ENCODE results near the gene SOCS3. TPM values are rescaled to one million over a fixed set of nuclear protein-coding genes. Genes with fewer than 3 reads are reported as not detected.

The SOCS3 gene
- total RNA-seq, 1 experiment from 2014 or later = 53.1 TPM

- in situ Hi-C loops (cut with HindIII; ENCODE audit: low pct_unique_long_range_greater_than_20kb, low sequenced_read_pairs) = no loop called here
- intact Hi-C loops (cut with micrococcal nuclease; ENCODE audit: unreplicated experiment) = no loop called here
- Histone ChIP-seq H3K4me3 (ENCODE audit: low read depth in 2 of 2, low read length in 2 of 2) (no peak overlapping the region), H3K9me3 (ENCODE audit: control insufficient read depth, insufficient read depth, low read depth, low read length) (no peaks in the 10 kb centered on the region), H3K36me3 (ENCODE audit: control insufficient read depth, insufficient read depth, low read length) (peaks cover 7% of the 10 kb centered on the region; the same call in 1 of the 2 replicates), H3K4me1 (ENCODE audit: control insufficient read depth, insufficient read depth, low read length) (0 out of 2 replicates have a peak, but pooled peaks cover 1% of the 10 kb centered on the region), H3K27me3 (ENCODE audit: control insufficient read depth, insufficient read depth, low read length) (no peaks in the 10 kb centered on the region), H3K27ac (ENCODE audit: low read length) (no peak overlapping the region)
- DNase-seq (ENCODE audit: low read depth, low spot score) (no peak), ATAC-seq (no peak)
- no peak for TF ChIP-seq CTCF (IDR thresholded peaks at IDR 0.05)
- no peak for TF ChIP-seq SIN3A (IDR thresholded peaks at IDR 0.05; ENCODE audit: borderline replicate concordance, insufficient read depth, low read depth, low read length)
- TF ChIP-seq POLR2AphosphoS5 (IDR thresholded peaks at IDR 0.05; ENCODE audit: low read depth, low read length) = no peak
- TF ChIP-seq REST (IDR thresholded peaks at IDR 0.05; ENCODE audit: insufficient read depth in 1 of 2, low read depth in 2 of 2, low read length in 1 of 2) = no peak
- TF ChIP-seq TCF7L2 (IDR thresholded peaks at IDR 0.05; ENCODE audit: low read depth, low read length) = no peak
- CTCF ChIA-PET = no interaction called here
- POLR2A ChIA-PET = no interaction called here
- BruUV-seq (replicated peaks) = no TSS peak
Observed at GRCh38 chr17:78403822-78404221, 43.9 kb upstream of the SOCS3 start.

- no peak overlapping the region for H3K4me3 ChIP-seq (ENCODE audit: low read depth in 2 of 2, low read length in 2 of 2)
- ATAC-seq = no peak
- H3K27ac ChIP-seq (ENCODE audit: low read length) = no peak overlapping the region
- no peak for DNase-seq (ENCODE audit: low read depth, low spot score)
- no peaks in the 10 kb centered on the region for H3K27me3 ChIP-seq (ENCODE audit: control insufficient read depth, insufficient read depth, low read length)
- ChIA-PET POLR2A (interaction anchor here (0.5 to 0.6 kb wide), 2 partner anchors 20 to 88 kb away, joined by 3 to 10 read pairs; no protein-coding TSS in a partner anchor), CTCF (interaction anchor here (0.6 kb wide), 1 partner anchor 16 kb away, joined by 3 read pairs; no protein-coding TSS in a partner anchor)
- H3K36me3 ChIP-seq (ENCODE audit: control insufficient read depth, insufficient read depth, low read length) = peaks cover 13% of the 10 kb centered on the region
- intact Hi-C loops (cut with micrococcal nuclease; ENCODE audit: unreplicated experiment) (no loop called here), in situ Hi-C loops (cut with HindIII; ENCODE audit: low pct_unique_long_range_greater_than_20kb, low sequenced_read_pairs) (no loop called here)
- TF ChIP-seq TCF7L2 (IDR thresholded peaks at IDR 0.05; ENCODE audit: low read depth, low read length) (no peak), SIN3A (IDR thresholded peaks at IDR 0.05; ENCODE audit: borderline replicate concordance, insufficient read depth, low read depth, low read length) (no peak)
- no TSS peak for BruUV-seq (replicated peaks)
- H3K9me3 ChIP-seq (ENCODE audit: control insufficient read depth, insufficient read depth, low read depth, low read length) = no peaks in the 10 kb centered on the region
- no peaks in the 10 kb centered on the region for H3K4me1 ChIP-seq (ENCODE audit: control insufficient read depth, insufficient read depth, low read length)
Observed at GRCh38 chr17:78401891-78402290, 42.0 kb upstream of the SOCS3 start.

GRCh38 chr17:78401246-78401645 is 41.4 kb upstream of the SOCS3 start:
- no peaks in the 10 kb centered on the region for H3K9me3 ChIP-seq (ENCODE audit: control insufficient read depth, insufficient read depth, low read depth, low read length)
- in situ Hi-C loops (cut with HindIII; ENCODE audit: low pct_unique_long_range_greater_than_20kb, low sequenced_read_pairs) (no loop called here), intact Hi-C loops (cut with micrococcal nuclease; ENCODE audit: unreplicated experiment) (no loop called here)
- DNase-seq (ENCODE audit: low read depth, low spot score) (no peak), ATAC-seq (no peak)
- TF ChIP-seq SIN3A (IDR thresholded peaks at IDR 0.05; ENCODE audit: borderline replicate concordance, insufficient read depth, low read depth, low read length) (no peak), REST (IDR thresholded peaks at IDR 0.05; ENCODE audit: insufficient read depth in 1 of 2, low read depth in 2 of 2, low read length in 1 of 2) (no peak), TCF7L2 (IDR thresholded peaks at IDR 0.05; ENCODE audit: low read depth, low read length) (no peak), POLR2AphosphoS5 (IDR thresholded peaks at IDR 0.05; ENCODE audit: low read depth, low read length) (no peak), CTCF (IDR thresholded peaks at IDR 0.05) (no peak)
- no TSS peak for BruUV-seq (replicated peaks)
- no peak overlapping the region for H3K27ac ChIP-seq (ENCODE audit: low read length)
- no peaks in the 10 kb centered on the region for H3K4me1 ChIP-seq (ENCODE audit: control insufficient read depth, insufficient read depth, low read length)
- peaks cover 17% of the 10 kb centered on the region for H3K36me3 ChIP-seq (ENCODE audit: control insufficient read depth, insufficient read depth, low read length)
- ChIA-PET CTCF (interaction anchor here (0.5 to 0.6 kb wide), 2 partner anchors 17 to 219 kb away, joined by 3 to 10 read pairs; no protein-coding TSS in a partner anchor), POLR2A (no interaction called here)
- H3K4me3 ChIP-seq (ENCODE audit: low read depth in 2 of 2, low read length in 2 of 2) = no peak overlapping the region
- no peaks in the 10 kb centered on the region for H3K27me3 ChIP-seq (ENCODE audit: control insufficient read depth, insufficient read depth, low read length)
